ENCODE measurements around the gene COL18A1.
A peak's percentile ranks its signal among the peaks of the same experiment; 100 is the strongest.
"Not testable (repeated sequence)": the region's sequence is repeated elsewhere in the genome, so short reads cannot be mapped to it uniquely, and the experiment has no call there.

Gene COL18A1

GRCh38 chr21:45440736-45441350, 35.9 kb downstream of the COL18A1 start:
- DNase-seq (ENCODE audit: low read depth, low spot score): no peak

- no peak for DNase-seq (ENCODE audit: low read depth, low spot score)
Measured at GRCh38 chr21:45441431-45442255, 36.7 kb downstream of the COL18A1 start.

- DNase-seq (ENCODE audit: low read depth, low spot score): no peak
Measured at GRCh38 chr21:45442276-45442675, 37.3 kb downstream of the COL18A1 start.

GRCh38 chr21:45442686-45443594, 38.0 kb downstream of the COL18A1 start:
- not testable (repeated sequence) for DNase-seq (ENCODE audit: low read depth, low spot score)

GRCh38 chr21:45443595-45444181, 38.7 kb downstream of the COL18A1 start:
- DNase-seq (ENCODE audit: low read depth, low spot score): no peak

- DNase-seq (ENCODE audit: low read depth, low spot score): no peak
Measured at GRCh38 chr21:45444385-45444784, 39.4 kb downstream of the COL18A1 start.

- DNase-seq (ENCODE audit: low read depth, low spot score): no peak
Measured at GRCh38 chr21:45445369-45445768, 40.4 kb downstream of the COL18A1 start.

GRCh38 chr21:45447821-45448220, 42.9 kb downstream of the COL18A1 start:
- peak; percentile 64 for DNase-seq (ENCODE audit: low read depth, low spot score)

- DNase-seq (ENCODE audit: low read depth, low spot score): no peak
Measured at GRCh38 chr21:45448283-45448809, 43.4 kb downstream of the COL18A1 start.

- no peak for DNase-seq (ENCODE audit: low read depth, low spot score)
Measured at GRCh38 chr21:45448810-45449657, 44.1 kb downstream of the COL18A1 start.

GRCh38 chr21:45449658-45450422, 44.9 kb downstream of the COL18A1 start:
- DNase-seq (ENCODE audit: low read depth, low spot score): no peak

- DNase-seq (ENCODE audit: low read depth, low spot score): no peak
Measured at GRCh38 chr21:45450423-45451090, 45.6 kb downstream of the COL18A1 start.

- no peak for DNase-seq (ENCODE audit: low read depth, low spot score)
Measured at GRCh38 chr21:45451091-45451740, 46.3 kb downstream of the COL18A1 start.

- DNase-seq (ENCODE audit: low read depth, low spot score): no peak
Measured at GRCh38 chr21:45451771-45452182, 46.8 kb downstream of the COL18A1 start.

- no peak for DNase-seq (ENCODE audit: low read depth, low spot score)
Measured at GRCh38 chr21:45452696-45453307, 47.8 kb downstream of the COL18A1 start.

- DNase-seq (ENCODE audit: low read depth, low spot score): no peak
Measured at GRCh38 chr21:45453308-45453950, 48.5 kb downstream of the COL18A1 start.

GRCh38 chr21:45454060-45454925, 49.3 kb downstream of the COL18A1 start:
- DNase-seq (ENCODE audit: low read depth, low spot score): no peak

Measured in ELF-1 (cell line).